GM18520 (cell line): ENCODE measurements around the gene METTL24.
"Not testable (repeated sequence)": the region's sequence is repeated elsewhere in the genome, so short reads cannot be mapped to it uniquely, and the experiment has no call there.

ENCODE experiments used
- ATAC-seq: cut with Tn5 transposase; IDR thresholded peaks from one replicate; pipeline ENCODE4 v1.9.1; 2021; ENCODE audit not compliant: unreplicated experiment

METTL24 gene

DNA sequence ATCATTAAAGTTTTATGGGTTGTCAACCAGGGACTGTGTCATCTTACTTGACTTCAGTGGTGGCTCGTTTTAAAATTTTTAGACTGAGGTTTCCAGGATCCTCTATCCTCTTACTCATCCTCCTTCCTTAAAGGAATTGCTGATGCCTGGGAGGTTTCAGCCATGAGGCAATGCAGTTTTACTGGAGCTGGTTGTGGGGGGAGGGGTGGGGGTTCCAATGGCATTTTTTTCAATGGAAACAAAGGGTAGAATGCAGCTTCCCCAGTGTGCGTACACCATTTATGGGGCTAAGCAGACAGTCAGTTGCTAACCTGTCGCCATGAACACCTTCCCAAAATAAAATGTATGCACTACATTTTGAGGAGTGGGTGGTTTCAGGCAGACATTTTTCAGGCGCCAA is 88.0 kb downstream of the METTL24 start:
- ATAC-seq, result no peak

DNA sequence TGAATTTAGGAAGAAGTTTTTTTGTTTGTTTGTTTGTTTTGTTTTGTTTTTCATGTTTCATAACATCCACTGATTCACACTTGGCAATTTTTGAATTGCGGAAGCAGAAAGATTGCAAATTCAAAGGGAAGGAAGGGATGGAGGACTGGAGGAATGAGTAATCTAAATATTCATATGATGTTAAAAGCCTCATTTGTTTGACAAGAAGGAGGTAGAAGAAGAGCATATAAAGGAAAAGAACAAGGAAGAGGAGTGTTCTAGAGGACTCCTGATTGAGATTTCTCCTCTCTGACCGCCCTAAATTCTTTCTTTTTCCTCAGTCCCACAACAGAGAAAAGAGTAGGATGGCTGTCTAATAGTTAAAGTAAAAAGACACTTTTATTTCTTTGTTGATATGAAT is 88.5 kb downstream of the METTL24 start:
- no peak for ATAC-seq

DNA sequence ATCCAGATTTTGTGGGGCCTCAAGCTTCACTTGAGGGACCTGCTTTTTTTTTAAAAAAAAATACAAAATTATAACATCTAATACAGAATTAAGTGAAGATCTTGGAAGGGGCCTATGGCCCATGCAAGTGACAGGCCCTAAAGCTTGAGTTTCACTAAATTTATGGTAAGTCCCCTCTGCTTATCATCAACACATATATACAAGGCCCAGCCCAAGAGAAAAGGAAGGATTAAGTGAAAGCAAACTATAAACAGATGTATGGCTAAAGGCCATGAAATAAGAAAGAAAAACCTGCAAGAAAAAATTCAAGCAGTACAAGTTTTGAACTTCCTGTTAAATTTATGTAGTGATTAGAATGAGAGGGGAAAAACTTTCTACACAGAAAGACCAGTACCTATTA is 91.2 kb downstream of the METTL24 start:
- ATAC-seq, result no peak

DNA sequence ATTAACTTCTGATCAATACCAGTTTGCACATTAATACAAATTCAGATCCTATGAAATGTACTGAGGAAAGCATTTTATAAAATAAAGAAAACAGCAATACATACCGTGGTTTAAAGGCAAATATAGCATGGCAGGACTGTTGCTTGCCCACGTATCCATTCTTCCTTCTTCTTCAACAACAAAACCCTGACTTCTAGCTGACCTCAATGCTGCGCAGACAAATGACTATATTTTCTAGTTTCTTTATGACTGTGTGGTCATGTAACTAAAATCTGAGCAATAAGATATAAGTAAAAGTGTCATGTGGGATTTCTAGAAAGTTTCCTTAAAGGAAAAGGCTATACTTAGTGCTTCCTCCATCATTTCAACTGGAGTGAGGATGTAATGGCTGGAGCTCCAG is 92.9 kb downstream of the METTL24 start:
- no peak for ATAC-seq

DNA sequence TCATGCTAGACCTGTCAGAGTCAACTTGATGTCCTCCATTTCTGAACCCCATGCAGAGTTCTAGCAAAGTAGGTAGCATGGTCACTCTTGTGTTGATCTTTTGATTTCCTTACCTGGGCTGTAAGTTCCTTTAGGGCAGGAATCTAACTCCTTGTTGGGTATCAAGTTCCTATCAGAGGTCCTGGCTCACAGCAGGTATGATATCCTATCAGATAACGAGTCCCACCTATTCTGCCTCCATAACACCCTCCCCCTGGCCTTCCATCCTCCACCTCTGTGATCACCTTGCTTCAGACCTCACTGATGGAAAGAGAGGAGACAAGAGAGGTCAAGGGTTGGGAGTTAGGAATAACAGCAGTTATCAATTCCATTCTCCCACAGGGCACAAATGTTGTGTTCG is 101.8 kb downstream of the METTL24 start:
- no peak for ATAC-seq

DNA sequence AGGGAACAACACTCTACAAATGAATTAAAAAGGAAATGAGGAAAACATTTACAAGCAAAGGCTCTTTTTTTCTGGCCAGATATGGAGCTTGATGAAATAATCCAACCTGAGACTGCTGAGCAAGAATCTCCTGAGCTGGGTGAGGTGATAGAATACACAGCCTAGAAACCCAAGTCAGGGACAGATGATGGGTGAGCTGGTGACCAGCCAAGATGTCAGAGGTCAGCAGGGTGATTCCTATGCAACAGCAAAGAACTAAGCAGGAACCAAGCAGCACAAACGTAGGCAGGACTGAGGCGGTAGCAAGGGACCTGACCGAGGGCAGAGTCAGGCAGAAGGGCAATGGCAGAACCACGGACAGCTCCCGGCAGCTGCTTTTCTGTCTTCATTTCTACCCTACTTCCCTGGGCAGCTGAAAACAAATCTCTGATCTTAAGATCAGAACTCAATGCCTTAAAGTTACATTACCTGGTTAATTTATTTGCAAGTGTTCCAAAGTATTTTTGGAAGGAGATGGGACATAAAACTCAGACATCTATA is 102.9 kb downstream of the METTL24 start:
- ATAC-seq, result no peak

DNA sequence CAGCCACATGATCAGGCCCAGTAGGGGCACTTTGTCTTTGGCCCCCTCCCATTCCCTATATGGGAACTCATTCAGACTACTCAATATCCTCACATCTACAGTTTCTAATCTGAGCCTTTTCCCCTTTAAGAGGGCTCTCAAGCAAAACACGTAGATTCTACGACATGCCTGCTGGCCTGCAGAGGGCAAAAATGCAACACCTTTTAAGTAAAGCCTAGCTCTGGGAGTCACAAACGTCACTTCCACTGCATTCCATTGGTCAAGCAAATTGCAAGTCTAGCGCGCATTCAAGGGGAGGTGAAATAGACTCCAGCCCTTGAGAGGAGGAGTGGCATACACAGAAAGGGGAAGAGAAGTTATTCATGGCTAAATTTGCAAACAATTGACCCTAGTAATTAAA is 107.3 kb downstream of the METTL24 start:
- ATAC-seq, result no peak

DNA sequence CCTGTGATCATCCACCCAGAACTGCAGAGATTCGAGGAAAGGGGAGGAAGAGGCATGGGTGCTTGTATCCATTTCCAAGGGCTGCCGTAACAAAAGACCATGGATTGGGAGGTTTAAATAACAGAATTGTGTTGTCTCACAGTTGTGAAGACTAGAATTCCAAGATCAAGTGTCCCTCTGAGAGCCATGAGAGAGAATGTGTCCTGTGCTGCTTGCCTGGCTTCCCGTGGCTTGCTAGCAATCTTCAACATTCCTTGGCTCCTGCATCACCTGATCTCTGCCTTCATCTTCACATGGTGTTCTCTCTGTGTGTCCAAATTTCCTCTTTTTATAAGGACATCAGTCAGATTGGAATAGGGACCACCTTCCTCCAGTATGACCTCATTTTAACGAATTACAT is 108.1 kb downstream of the METTL24 start:
- ATAC-seq, result no peak

DNA sequence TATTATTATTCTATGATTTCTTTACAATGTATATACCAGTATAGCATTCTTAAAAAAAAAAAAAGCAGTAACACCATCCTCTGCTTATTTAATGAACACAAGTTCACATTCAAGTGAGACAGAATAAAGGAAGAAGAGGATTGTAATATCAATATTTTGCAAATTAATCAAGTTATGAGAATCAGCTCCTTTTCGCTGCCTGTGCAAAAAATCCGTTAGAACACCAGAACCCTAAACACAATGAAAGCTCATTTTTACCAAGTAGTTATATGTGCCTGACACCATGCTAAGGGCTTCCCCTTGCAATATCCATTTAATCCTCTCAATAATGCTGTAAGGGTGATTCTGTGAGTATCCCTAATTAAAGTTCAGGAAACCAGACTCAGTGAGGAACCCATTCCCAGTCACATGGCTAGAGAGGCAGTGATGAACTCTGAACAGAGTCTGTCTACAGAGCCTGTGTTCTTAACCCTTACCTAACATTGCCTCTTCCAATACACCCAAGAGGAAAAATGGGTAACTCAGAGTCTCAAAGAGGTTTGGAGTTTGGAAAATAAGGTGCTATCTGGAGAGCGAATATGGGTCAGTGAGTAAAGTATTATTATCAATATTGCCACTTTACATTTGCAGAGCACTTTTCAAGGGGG is 111.1 kb downstream of the METTL24 start:
- no peak for ATAC-seq

DNA sequence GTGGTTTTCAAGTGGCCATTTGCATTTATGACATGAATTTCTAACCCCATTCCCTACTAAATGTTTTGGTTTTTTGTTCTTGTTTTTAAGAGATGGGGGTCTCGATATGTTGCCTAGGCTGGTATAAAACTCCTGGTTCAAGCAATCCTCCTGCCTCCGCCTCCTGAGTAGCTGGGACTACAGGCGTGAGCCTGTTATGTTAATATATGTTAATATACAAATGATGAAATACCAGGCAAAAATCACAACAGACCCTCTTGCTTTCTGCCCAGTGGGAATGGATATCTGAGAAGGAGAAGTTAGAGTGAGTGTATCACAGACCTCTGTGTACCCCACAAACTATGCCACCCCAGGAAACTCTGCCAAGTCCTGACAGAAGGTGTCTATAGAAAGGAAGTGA is 111.8 kb downstream of the METTL24 start:
- no peak for ATAC-seq

DNA sequence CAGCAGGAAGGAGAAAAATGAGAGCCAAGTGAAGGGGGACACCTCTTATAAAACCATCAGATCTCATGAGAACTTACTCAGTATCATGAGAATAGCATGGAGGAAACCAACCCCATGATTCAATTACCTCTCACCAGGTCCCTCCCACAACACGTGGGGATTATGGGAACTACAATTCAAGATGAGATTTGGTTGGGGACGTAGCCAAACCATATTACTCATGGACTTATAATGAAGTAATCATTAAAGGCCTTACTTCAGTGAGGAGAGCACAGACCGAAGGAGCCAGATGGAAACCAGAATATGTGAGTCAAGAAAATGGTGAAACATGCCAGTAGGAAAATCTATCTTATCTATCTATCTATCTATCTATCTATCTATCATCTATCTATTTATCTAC is 113.5 kb downstream of the METTL24 start:
- ATAC-seq, result not testable (repeated sequence)

DNA sequence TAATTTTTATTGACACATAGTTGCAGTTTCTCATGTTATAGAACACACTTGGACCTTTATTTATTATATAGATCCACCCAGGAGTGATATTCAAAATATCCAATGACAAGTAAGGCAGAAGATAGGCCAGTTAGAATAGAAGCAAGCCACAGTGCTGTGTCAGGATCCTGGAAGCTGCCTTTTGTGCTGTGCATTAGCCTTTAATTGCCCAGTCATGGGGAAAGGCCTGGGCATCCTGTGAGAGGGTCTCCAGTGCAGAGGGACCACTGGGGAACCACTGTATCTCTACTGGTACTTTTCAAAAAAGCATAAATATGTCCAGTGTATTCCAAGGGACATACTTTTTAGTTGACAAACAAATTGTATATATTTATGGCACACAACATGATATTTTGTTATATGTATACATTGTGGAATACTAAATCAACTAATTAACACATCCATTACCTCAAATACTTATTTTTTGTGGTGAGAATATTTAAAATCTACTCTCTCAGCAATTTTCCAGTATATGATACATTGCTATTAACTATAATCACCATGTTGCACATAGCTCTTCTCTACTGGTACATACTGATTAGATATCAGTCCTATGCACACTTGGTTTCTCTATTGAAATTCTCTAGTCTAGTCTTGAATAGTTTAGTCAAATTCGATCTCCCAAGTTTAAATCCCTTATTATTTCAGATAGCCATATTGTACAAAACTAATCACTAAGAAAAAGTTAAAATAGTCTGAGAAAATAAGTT is 118.4 kb downstream of the METTL24 start:
- ATAC-seq, result no peak

DNA sequence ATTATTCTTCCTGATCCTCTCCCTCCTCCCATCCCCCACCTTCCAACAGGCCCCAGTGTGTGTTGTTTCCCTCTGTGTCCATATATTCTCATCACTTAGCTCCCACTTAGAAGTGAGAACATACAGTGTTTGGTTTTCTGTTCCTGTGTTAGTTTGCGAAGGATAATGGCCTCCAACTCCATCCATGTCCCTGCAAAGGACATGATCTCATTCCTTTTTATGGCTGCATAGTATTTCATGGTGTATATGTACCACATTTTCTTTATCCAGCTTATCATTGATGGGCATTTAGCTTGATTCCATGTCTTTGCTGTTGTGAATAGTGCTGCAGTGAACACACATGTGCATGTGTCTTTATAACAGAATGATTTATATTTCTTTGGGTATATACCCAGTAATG is 122.1 kb downstream of the METTL24 start:
- ATAC-seq, result not testable (repeated sequence)

DNA sequence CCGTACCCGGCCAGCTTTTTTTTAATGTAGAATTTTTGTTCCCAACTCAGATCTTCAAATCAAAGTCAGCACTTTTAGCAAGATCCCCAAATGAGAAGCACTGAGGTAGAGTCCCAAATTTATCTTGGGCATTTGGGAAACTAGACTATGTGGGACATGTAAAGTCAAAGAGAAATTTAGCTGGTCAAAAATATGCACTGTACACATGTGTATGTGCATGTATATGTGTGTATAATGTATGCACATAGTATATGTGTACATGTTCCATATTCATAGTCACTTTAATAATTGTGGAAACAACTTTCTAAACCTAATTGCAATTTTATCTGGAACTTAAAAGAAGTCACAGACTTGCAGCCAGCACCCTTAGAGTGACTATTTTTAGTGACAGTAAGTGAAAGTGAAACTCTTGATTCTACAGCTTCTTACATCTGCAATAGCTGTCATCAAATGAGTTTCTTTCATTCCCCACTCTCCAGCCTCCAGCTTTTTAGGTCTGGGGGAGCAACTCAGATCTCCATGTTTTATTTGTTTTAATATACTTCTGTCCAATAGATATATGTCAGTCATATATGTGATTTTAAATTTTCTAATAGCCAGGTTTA is 124.3 kb downstream of the METTL24 start:
- no peak for ATAC-seq

DNA sequence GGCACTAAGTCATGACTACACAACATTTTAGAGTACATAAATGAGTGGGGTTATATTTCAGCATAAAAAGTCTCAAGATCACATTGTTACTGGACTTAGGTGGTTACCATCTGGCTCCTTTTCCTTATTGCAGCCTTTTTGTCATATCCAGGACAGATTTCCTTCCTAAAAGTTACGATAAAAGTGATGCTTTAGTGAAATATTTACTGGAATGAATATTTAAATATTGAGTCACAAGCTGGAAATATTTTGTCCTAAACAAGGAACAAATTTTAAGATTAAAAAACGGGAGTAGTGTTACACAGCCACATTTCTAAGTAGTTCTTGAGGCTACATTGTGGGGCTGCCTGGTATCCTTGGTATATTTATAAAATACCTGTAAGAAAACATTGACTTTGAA is 125.7 kb downstream of the METTL24 start:
- no peak for ATAC-seq

DNA sequence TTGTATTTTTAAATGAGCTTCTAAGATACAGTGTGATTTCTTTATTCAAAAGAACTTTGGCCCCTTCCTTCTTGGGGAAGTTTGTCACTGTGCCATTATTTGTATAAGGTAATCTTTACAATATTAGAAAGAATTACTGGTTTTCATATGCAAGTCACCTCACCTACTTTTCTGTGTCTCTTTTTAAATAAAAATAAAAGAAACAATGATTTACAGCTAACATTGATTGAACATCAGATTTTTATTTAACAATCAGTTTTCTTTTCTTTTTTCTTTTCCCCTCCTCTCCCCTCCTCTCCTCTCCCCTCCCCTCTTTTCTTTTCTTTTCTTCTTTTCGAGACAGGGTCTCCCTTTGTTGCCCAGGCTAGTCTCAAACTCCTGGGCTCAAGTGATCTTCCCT is 131.9 kb downstream of the METTL24 start:
- no peak for ATAC-seq

DNA sequence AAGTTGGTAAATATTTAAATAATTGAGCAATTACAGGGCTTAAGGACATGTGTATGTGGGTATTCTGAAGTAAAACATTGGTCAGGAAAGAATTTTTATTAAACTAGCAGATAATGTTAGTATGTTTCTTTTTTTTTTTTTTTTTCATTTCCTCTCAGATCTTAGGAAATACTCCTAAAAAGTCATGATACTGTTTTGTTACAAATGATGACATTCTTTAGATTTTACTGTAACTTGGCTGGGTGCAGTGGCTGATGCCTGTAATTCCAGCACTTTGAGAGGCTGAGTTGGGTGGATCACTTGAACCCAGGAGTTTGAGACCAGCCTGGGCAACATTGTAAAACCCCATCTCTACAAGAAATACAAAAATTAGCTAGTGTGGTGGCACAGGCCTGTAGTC is 136.4 kb downstream of the METTL24 start:
- ATAC-seq, result no peak

DNA sequence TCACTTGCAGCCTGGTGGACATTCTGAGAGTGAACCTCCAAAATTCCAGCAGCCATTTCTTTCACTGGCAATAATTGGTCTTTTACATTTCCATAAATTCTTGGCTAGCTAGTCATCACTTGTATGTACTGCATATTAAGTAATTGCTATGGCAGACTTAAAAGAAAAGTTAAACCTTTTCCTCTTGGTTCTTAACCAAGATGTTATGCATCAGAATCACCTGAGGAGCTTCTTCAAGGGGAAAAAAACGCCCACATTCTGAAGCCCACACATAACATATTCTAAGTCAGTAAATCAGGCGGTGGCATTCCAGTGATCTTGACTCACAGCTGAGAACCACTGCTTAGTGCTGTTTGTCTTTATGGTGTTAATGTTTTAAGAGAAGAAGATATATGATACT is 140.9 kb downstream of the METTL24 start:
- no peak for ATAC-seq

DNA sequence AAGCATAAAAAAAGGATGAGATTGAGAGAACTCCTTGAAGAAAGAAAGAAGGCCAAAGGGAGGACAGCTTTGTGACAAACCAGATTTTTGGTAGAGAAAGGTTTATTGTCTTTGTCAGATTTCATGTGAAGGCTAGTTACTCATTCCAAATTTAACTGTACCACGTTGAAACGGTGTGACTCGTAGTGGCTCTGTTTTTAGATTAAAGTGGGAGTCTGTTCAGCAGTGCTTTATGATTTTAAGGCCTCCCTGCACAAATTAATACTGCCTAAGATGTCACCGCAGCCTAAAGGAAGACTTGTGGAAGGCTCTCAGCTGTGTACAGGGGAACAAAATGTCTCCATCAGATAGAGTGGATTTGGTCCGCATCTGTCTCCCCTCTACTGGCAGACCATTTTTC is 142.0 kb downstream of the METTL24 start:
- no peak for ATAC-seq

DNA sequence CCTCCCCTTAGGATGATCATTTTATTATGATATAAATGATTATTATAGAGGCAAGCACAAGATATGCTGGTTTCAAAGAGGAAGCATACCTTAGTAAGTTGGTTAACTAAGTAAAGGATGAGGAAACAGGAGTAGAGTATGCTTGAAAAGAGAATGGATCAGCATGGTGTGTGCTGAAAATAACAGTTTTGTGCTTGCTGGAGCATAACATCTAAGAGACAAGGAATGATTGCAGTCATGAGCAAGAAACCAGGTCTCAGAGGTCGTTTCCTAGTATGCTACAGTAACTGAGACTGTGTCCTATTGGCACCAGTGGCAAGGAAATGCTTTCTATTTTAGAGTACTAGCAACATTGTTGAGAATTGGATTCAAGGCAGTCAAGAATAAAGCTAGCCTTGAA is 143.8 kb downstream of the METTL24 start:
- no peak for ATAC-seq

DNA sequence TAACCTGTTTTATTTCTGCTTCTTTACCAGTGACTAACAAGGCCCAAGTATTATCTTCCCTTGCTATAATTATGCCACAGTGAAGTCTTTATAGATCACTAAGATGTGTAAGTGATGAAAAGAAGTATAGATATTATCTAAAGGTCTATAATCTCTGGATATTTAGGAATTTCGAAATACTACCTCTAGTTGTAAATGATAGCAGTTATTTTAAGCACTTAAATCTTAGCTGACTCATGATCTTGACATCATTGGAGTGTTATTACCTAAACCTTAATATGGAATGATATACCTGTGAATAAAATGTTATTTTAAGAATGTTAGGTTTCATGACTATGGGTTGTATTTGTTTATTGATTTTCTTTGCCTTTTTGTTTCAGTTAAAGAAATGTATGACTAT is 146.4 kb downstream of the METTL24 start:
- ATAC-seq, result no peak

DNA sequence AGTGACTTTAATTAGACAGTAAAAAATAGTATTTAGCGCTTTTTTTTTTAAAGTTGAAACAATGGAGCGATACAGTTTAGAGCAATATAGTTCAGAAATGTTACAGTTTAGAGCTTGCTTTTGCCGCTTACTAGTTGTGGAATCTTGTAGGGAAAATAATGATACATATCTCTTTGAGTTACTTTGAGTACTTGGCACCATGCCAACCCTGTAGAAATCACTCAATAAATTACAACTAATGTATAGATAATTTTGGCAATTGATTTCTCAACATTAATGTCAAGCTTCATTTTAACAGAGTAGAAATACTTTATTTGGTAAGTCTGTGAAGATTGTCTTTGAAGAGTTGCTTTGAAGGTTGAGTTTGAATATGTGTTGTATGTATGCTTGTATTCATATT is 150.5 kb downstream of the METTL24 start:
- no peak for ATAC-seq
